Thyroid gland (tissue), 4 donors: ENCODE results near the gene ATP6V0A4. TPM values are rescaled to one million over a fixed set of nuclear protein-coding genes. Genes with fewer than 3 reads are reported as not detected.

Experiments
- DNase-seq, 2 donors: peaks; one replicate each; pipeline ENCODE4 v3.0.0-alpha.2; 2019
- H3K27ac ChIP-seq, 3 donors: fragments of 200-600 bp; sonication (generic); 1 replicate in 2 of 3; 2 replicates in 1 of 3; pipeline ENCODE4 v1.5.1; 2016 to 2019; ENCODE audit warnings: mild to moderate bottlenecking in 1 of 3, moderate library complexity in 1 of 3
- H3K27me3 ChIP-seq: fragments of 200-600 bp; sonication (generic); one replicate; pipeline ENCODE4 v1.5.1; 2019
- H3K36me3 ChIP-seq, 2 donors: fragments of 200-600 bp; sonication (generic); one replicate each; pipeline ENCODE4 v1.5.1; 2016 to 2019
- H3K4me1 ChIP-seq, 2 donors: fragments of 200-600 bp; sonication (generic); one replicate each; pipeline ENCODE4 v1.5.1; 2017 to 2019
- H3K4me3 ChIP-seq, 3 donors: fragments of 200-600 bp; sonication (generic); replicated peaks in 1 of 3; 1 replicate in 2 of 3; 2 replicates in 1 of 3; pipeline ENCODE4 v1.5.1; 2016; ENCODE audit warnings: mild to moderate bottlenecking in 1 of 3
- H3K9me3 ChIP-seq: fragments of 200-600 bp; sonication (generic); one replicate; pipeline ENCODE4 v1.5.1; 2017
- CTCF ChIP-seq, 6 experiments: fragments of 200-600 bp in 3 of 6; fragments of 450-650 bp in 3 of 6; sonication (generic) in 3 of 6; IDR thresholded peaks; one replicate each; pipeline ENCODE4 v1.5.1; 2016 to 2019; ENCODE audit warnings: antibody characterized with exemption in 6 of 6, mild to moderate bottlenecking in 2 of 6, inconsistent platforms in 1 of 6, moderate library complexity in 1 of 6
- POLR2A ChIP-seq, 2 donors: fragments of 450-650 bp; IDR thresholded peaks; one replicate each; pipeline ENCODE4 v1.6.1; 2017; ENCODE audit warnings: antibody characterized with exemption in 2 of 2, mild to moderate bottlenecking in 2 of 2, moderate library complexity in 1 of 2
- WGBS, 2 donors: methylation state at CpG; one replicate each; pipeline ENCODE4 v1.1.5; 2017; 5-methylcytosine and 5-hydroxymethylcytosine counted together
- intact Hi-C: fragments of 100-400 bp; cut with DNase I; formaldehyde crosslinking; loops from one replicate; pipeline ENCODE4 v1.15.1; 2023
- total RNA-seq, 4 donors: library from RNA; depleted of rRNA; stranded (reverse); fragments of >200 nt; gene quantifications; one replicate each; pipeline ENCODE4 v1.2.3, GENCODE V29; 2016

ATP6V0A4 gene
- total RNA-seq, 4 donors from 2014 or later: not detected

GRCh38 chr7:138832966-138833365 lies 35.0 kb upstream of the ATP6V0A4 start:
- Histone ChIP-seq H3K27ac (no peak overlapping the region), H3K9me3 (no peaks in the 10 kb centered on the region), H3K4me1 (no peaks in the 10 kb centered on the region), H3K36me3 (no peaks in the 10 kb centered on the region), H3K27me3 (no peaks in the 10 kb centered on the region), H3K4me3 (no peak overlapping the region)
- TF ChIP-seq POLR2A (IDR thresholded peaks at IDR 0.05): no peak
- TF ChIP-seq CTCF (IDR thresholded peaks at IDR 0.05): no peak
- intact Hi-C loops: no loop called here
- WGBS, 2 donors: 90 to 92% methylated on average over 10 of the region's 10 CpGs
- no peak for DNase-seq

- intact Hi-C loops: no loop called here
- no peaks in the 10 kb centered on the region for H3K27me3 ChIP-seq
- H3K36me3 ChIP-seq: no peaks in the 10 kb centered on the region
- H3K27ac ChIP-seq: no peak overlapping the region
- WGBS, 2 donors: 89 to 90% methylated on average over 11 of the region's 11 CpGs
- no peaks in the 10 kb centered on the region for H3K4me1 ChIP-seq
- H3K4me3 ChIP-seq: no peak overlapping the region
- no peaks in the 10 kb centered on the region for H3K9me3 ChIP-seq
- no peak for TF ChIP-seq CTCF (IDR thresholded peaks at IDR 0.05)
- TF ChIP-seq POLR2A (IDR thresholded peaks at IDR 0.05): no peak
- DNase-seq: no peak
These were observed 31.3 kb upstream of the ATP6V0A4 start for GRCh38 chr7:138829335-138829734.

- Histone ChIP-seq H3K36me3 (no peaks in the 10 kb centered on the region), H3K27ac (no peak overlapping the region), H3K4me3 (no peak overlapping the region), H3K9me3 (no peaks in the 10 kb centered on the region), H3K4me1 (no peaks in the 10 kb centered on the region), H3K27me3 (no peaks in the 10 kb centered on the region)
- no peak for DNase-seq
- 66 to 76% methylated on average over 2 of the region's 2 CpGs for WGBS, 2 donors
- no peak for TF ChIP-seq CTCF (IDR thresholded peaks at IDR 0.05)
- TF ChIP-seq POLR2A (IDR thresholded peaks at IDR 0.05): no peak
- intact Hi-C loops: no loop called here
These were observed 30.3 kb upstream of the ATP6V0A4 start for GRCh38 chr7:138828302-138828701.

- Histone ChIP-seq H3K36me3 (no peaks in the 10 kb centered on the region), H3K4me3 (no peak overlapping the region), H3K27me3 (no peaks in the 10 kb centered on the region), H3K27ac (no peak overlapping the region), H3K9me3 (no peaks in the 10 kb centered on the region), H3K4me1 (no peaks in the 10 kb centered on the region)
- TF ChIP-seq POLR2A (IDR thresholded peaks at IDR 0.05) (no peak), CTCF (IDR thresholded peaks at IDR 0.05) (no peak)
- 72 to 81% methylated on average over 11 of the region's 11 CpGs for WGBS, 2 donors
- intact Hi-C loops: no loop called here
- DNase-seq: no peak
These were observed 27.2 kb upstream of the ATP6V0A4 start for GRCh38 chr7:138825049-138825721.

GRCh38 chr7:138822867-138823535 lies 25.0 kb upstream of the ATP6V0A4 start:
- DNase-seq: no peak
- Histone ChIP-seq H3K27me3 (no peaks in the 10 kb centered on the region), H3K9me3 (no peaks in the 10 kb centered on the region), H3K27ac (no peak overlapping the region), H3K4me1 (no peaks in the 10 kb centered on the region), H3K36me3 (no peaks in the 10 kb centered on the region), H3K4me3 (no peak overlapping the region)
- intact Hi-C loops: no loop called here
- 96% methylated on average over 11 of the region's 11 CpGs for WGBS, 2 donors
- TF ChIP-seq POLR2A (IDR thresholded peaks at IDR 0.05) (no peak), CTCF (IDR thresholded peaks at IDR 0.05) (no peak)
